ENCODE data around the gene FIBCD1. TPM values are rescaled to one million over a fixed set of nuclear protein-coding genes. Genes with fewer than 3 reads are reported as not detected.

The FIBCD1 gene
- total RNA-seq, 2 experiments from 2014 or later, result not detected

GRCh38 chr9:130895038-130895437, 44.0 kb downstream of the FIBCD1 start:
- H3K27ac Mint-ChIP-seq, result no peak overlapping the region
- H3K9me3 Mint-ChIP-seq, result no peaks in the 10 kb centered on the region
- POLR2A ChIA-PET, result no interaction called here
- no peaks in the 10 kb centered on the region for H3K36me3 Mint-ChIP-seq
- H3K4me1 Mint-ChIP-seq, result no peaks in the 10 kb centered on the region
- DNase-seq (no peak), ATAC-seq (ENCODE audit: low read depth) (no peak)
- no peaks in the 10 kb centered on the region for H3K27me3 Mint-ChIP-seq
- no peak overlapping the region for H3K4me3 Mint-ChIP-seq

DNA sequence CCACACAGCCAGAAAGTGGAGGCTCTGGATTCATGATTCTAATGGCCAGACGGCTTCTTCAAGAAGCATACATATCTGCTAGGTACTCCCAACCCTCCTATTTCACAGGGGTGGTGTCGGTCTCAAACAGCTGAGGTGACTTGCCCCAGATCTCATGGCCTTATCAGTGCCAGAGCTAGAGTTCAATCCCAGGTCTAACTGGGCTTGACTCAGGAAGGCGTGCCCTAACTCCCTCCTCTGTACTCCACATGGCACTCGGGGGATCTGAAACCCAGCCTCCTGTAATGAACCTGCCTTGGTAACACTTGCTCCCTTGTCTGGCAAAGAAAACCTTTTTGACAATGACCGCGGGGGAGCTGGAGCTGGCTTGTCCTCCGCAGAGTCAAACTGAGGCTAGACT, 44.5 kb downstream of the FIBCD1 start:
- H3K27me3 Mint-ChIP-seq, result no peaks in the 10 kb centered on the region
- POLR2A ChIA-PET, result no interaction called here
- no peak overlapping the region for H3K4me3 Mint-ChIP-seq
- DNase-seq (no peak), ATAC-seq (ENCODE audit: low read depth) (no peak)
- no peaks in the 10 kb centered on the region for H3K36me3 Mint-ChIP-seq
- no peaks in the 10 kb centered on the region for H3K9me3 Mint-ChIP-seq
- no peak overlapping the region for H3K27ac Mint-ChIP-seq
- H3K4me1 Mint-ChIP-seq, result no peaks in the 10 kb centered on the region

- ATAC-seq (ENCODE audit: low read depth) (no peak), DNase-seq (no peak)
- no peak overlapping the region for H3K27ac Mint-ChIP-seq
- no peak overlapping the region for H3K4me3 Mint-ChIP-seq
- H3K4me1 Mint-ChIP-seq, result no peaks in the 10 kb centered on the region
- POLR2A ChIA-PET, result no interaction called here
- no peaks in the 10 kb centered on the region for H3K27me3 Mint-ChIP-seq
- no peaks in the 10 kb centered on the region for H3K9me3 Mint-ChIP-seq
- no peaks in the 10 kb centered on the region for H3K36me3 Mint-ChIP-seq
Observed at GRCh38 chr9:130893341-130894101, 45.5 kb downstream of the FIBCD1 start.

GRCh38 chr9:130892477-130893304, 46.4 kb downstream of the FIBCD1 start:
- H3K9me3 Mint-ChIP-seq, result no peaks in the 10 kb centered on the region
- H3K36me3 Mint-ChIP-seq, result no peaks in the 10 kb centered on the region
- POLR2A ChIA-PET, result no interaction called here
- ATAC-seq (ENCODE audit: low read depth), result no peak
- no peak overlapping the region for H3K27ac Mint-ChIP-seq
- DNase-seq, result no peak
- H3K27me3 Mint-ChIP-seq, result no peaks in the 10 kb centered on the region
- no peak overlapping the region for H3K4me3 Mint-ChIP-seq
- no peaks in the 10 kb centered on the region for H3K4me1 Mint-ChIP-seq

DNA sequence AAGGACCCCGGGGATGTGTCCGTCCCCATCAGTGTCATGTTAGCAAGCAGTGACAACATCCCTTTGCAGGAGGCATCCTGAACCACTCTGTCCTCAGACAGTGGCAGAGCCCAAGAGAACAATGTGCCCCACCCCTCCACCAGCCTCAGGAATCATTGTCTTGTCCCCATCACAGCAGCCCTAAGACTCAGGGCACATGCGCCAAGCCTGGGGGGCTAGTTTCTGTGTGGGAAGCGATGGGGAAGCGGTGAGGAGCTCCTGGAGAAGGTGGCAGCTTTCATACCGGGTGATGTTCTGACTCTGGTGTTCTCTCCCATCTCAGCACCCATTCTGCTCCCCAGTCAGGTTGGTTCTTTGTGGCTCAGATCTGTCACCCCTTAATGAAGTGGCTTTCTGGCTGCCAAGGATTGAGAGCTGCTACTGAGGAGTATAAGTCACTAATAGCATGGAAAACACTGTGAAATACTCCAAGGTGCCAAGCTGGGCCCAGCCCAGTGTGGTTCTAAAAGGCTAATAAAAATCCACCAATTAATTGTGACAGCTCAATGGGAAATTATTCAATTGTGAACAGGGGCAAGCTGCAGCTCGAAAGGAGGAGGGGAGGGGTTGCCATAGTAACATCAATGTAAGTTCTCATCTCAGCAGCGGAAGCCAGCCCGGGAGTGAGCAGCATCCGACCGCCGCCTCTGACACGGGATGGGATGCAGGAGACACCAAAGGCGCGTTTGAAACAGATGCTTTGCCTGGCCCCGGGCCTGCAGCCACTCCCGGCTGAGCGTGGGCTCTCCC, 47.2 kb downstream of the FIBCD1 start:
- Mint-ChIP-seq H3K36me3 (no peaks in the 10 kb centered on the region), H3K4me1 (no peaks in the 10 kb centered on the region), H3K9me3 (no peaks in the 10 kb centered on the region), H3K27ac (no peak overlapping the region), H3K27me3 (no peaks in the 10 kb centered on the region), H3K4me3 (no peak overlapping the region)
- ATAC-seq (ENCODE audit: low read depth) (no peak), DNase-seq (no peak)
- POLR2A ChIA-PET, result no interaction called here

- no peak overlapping the region for H3K27ac Mint-ChIP-seq
- DNase-seq (no peak), ATAC-seq (ENCODE audit: low read depth) (no peak)
- no peaks in the 10 kb centered on the region for H3K9me3 Mint-ChIP-seq
- no peaks in the 10 kb centered on the region for H3K4me1 Mint-ChIP-seq
- no peaks in the 10 kb centered on the region for H3K27me3 Mint-ChIP-seq
- POLR2A ChIA-PET, result no interaction called here
- H3K4me3 Mint-ChIP-seq, result no peak overlapping the region
- no peaks in the 10 kb centered on the region for H3K36me3 Mint-ChIP-seq
Observed at GRCh38 chr9:130890870-130891687, 48.0 kb downstream of the FIBCD1 start.

- H3K27ac Mint-ChIP-seq, result no peak overlapping the region
Observed at GRCh38 chr9:130890124-130890523, 48.9 kb downstream of the FIBCD1 start.

DNA sequence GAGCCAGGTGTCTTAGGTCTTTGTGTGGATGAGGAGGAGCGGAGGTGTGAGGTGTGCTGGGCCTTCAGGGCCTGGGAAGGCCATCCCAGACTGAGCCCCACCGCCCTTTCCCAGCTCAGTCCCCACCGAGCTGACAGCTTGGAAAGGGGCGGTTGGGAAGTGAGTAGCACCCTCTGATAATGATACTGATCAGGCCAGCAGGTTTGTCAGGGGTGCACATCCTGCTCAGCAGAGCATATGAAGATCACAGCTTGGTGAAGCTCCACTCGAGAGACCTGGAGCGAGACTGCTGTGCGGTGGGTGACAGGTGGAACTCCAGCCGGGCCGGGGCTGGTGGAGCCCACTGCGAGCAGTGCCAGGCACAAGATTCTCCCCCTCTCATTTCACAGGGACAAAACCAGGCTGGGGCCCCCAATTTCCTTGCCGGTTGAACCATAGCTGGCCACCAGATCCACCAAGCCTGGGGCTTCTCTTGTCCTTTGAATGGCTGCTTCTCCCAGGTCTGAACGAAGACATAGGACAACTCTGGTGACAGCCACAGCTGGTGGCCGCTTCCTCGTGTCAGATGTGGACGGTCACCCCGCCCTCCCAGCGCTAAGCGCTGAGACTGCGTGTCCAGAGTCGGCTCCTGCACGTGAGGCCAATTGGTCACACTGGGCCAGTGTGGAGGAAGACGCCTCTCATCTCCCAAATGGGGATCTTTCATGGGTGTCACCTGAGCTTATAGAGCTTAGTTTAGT, 50.7 kb downstream of the FIBCD1 start:
- Mint-ChIP-seq H3K36me3 (no peaks in the 10 kb centered on the region), H3K27me3 (no peaks in the 10 kb centered on the region)

More at GRCh38 chr9:130890124-130890523, 48.9 kb downstream of the FIBCD1 start:
- no peak for DNase-seq
- POLR2A ChIA-PET, result interaction anchor here (0.6 kb wide), 1 partner anchor 138 kb away, joined by 3 read pairs; no protein-coding TSS in a partner anchor
- no peaks in the 10 kb centered on the region for H3K36me3 Mint-ChIP-seq
- H3K4me3 Mint-ChIP-seq, result no peak overlapping the region
- no peak for ATAC-seq (ENCODE audit: low read depth)
- no peaks in the 10 kb centered on the region for H3K9me3 Mint-ChIP-seq
- no peaks in the 10 kb centered on the region for H3K27me3 Mint-ChIP-seq
- H3K4me1 Mint-ChIP-seq, result no peaks in the 10 kb centered on the region

GRCh38 chr9:130887494-130888144, 51.4 kb downstream of the FIBCD1 start:
- Mint-ChIP-seq H3K4me1 (no peaks in the 10 kb centered on the region), H3K36me3 (no peaks in the 10 kb centered on the region), H3K27ac (no peak overlapping the region), H3K4me3 (no peak overlapping the region), H3K27me3 (no peaks in the 10 kb centered on the region), H3K9me3 (no peaks in the 10 kb centered on the region)
- no peak for DNase-seq
- ATAC-seq (ENCODE audit: low read depth), result no peak
- POLR2A ChIA-PET, result no interaction called here

More for the DNA sequence above, 50.7 kb downstream of the FIBCD1 start:
- H3K27ac Mint-ChIP-seq, result no peak overlapping the region
- no peak for DNase-seq
- no peaks in the 10 kb centered on the region for H3K9me3 Mint-ChIP-seq
- no peaks in the 10 kb centered on the region for H3K4me1 Mint-ChIP-seq
- H3K4me3 Mint-ChIP-seq, result no peak overlapping the region
- no peak for ATAC-seq (ENCODE audit: low read depth)
- POLR2A ChIA-PET, result no interaction called here

- Mint-ChIP-seq H3K4me3 (no peak overlapping the region), H3K36me3 (no peaks in the 10 kb centered on the region), H3K27ac (no peak overlapping the region), H3K27me3 (no peaks in the 10 kb centered on the region), H3K9me3 (no peaks in the 10 kb centered on the region), H3K4me1 (no peaks in the 10 kb centered on the region)
- DNase-seq (no peak), ATAC-seq (ENCODE audit: low read depth) (no peak)
- POLR2A ChIA-PET, result no interaction called here
Observed at GRCh38 chr9:130886981-130887380, 52.1 kb downstream of the FIBCD1 start.

- DNase-seq (no peak), ATAC-seq (ENCODE audit: low read depth) (no peak)
- Mint-ChIP-seq H3K36me3 (peaks cover 3% of the 10 kb centered on the region), H3K4me1 (no peaks in the 10 kb centered on the region), H3K9me3 (no peaks in the 10 kb centered on the region), H3K27me3 (no peaks in the 10 kb centered on the region), H3K27ac (no peak overlapping the region), H3K4me3 (no peak overlapping the region)
- POLR2A ChIA-PET, result no interaction called here
Observed at GRCh38 chr9:130885484-130886375, 53.3 kb downstream of the FIBCD1 start.
